ENCODE data around the gene MAP4. TPM values are rescaled to one million over a fixed set of nuclear protein-coding genes. Genes with fewer than 3 reads are reported as not detected.
"Not testable (repeated sequence)": the region's sequence is repeated elsewhere in the genome, so short reads cannot be mapped to it uniquely, and the experiment has no call there.

The MAP4 gene
- total RNA-seq, 2 experiments from 2014 or later = 95.2 to 96.7 TPM

GRCh38 chr3:47847801-47848518 is 168.3 kb downstream of the MAP4 start:
- Mint-ChIP-seq H3K27me3 (no peaks in the 10 kb centered on the region), H3K4me1 (no peaks in the 10 kb centered on the region), H3K36me3 (peaks cover 9% of the 10 kb centered on the region), H3K4me3 (no peak overlapping the region), H3K9me3 (no peaks in the 10 kb centered on the region), H3K27ac (no peak overlapping the region)
- DNase-seq = no peak

- Mint-ChIP-seq H3K4me1 (no peaks in the 10 kb centered on the region), H3K9me3 (no peaks in the 10 kb centered on the region), H3K4me3 (no peak overlapping the region), H3K36me3 (peaks cover 11% of the 10 kb centered on the region), H3K27ac (no peak overlapping the region), H3K27me3 (no peaks in the 10 kb centered on the region)
- DNase-seq = no peak
These were observed 169.0 kb downstream of the MAP4 start for GRCh38 chr3:47847260-47847659.

GRCh38 chr3:47846880-47847248 is 169.4 kb downstream of the MAP4 start:
- Mint-ChIP-seq H3K27me3 (no peaks in the 10 kb centered on the region), H3K27ac (no peak overlapping the region), H3K36me3 (peaks cover 11% of the 10 kb centered on the region), H3K4me3 (no peak overlapping the region), H3K9me3 (no peaks in the 10 kb centered on the region), H3K4me1 (no peaks in the 10 kb centered on the region)
- DNase-seq = no peak

GRCh38 chr3:47846186-47846879 is 169.9 kb downstream of the MAP4 start:
- Mint-ChIP-seq H3K27me3 (no peaks in the 10 kb centered on the region), H3K36me3 (peaks cover 15% of the 10 kb centered on the region), H3K4me1 (no peaks in the 10 kb centered on the region), H3K4me3 (no peak overlapping the region), H3K27ac (no peak overlapping the region), H3K9me3 (no peaks in the 10 kb centered on the region)
- no peak for DNase-seq

GRCh38 chr3:47841786-47842349 is 174.3 kb downstream of the MAP4 start:
- no peaks in the 10 kb centered on the region for H3K27me3 Mint-ChIP-seq
- H3K9me3 Mint-ChIP-seq = no peaks in the 10 kb centered on the region
- no peak for DNase-seq
- no peak overlapping the region for H3K27ac Mint-ChIP-seq
- peaks cover 19% of the 10 kb centered on the region for H3K36me3 Mint-ChIP-seq
- no peak overlapping the region for H3K4me3 Mint-ChIP-seq
- H3K4me1 Mint-ChIP-seq = peaks cover 2% of the 10 kb centered on the region

GRCh38 chr3:47838503-47838902 is 177.7 kb downstream of the MAP4 start:
- H3K27me3 Mint-ChIP-seq = no peaks in the 10 kb centered on the region
- no peak overlapping the region for H3K4me3 Mint-ChIP-seq
- no peak overlapping the region for H3K27ac Mint-ChIP-seq
- H3K4me1 Mint-ChIP-seq = peaks cover 2% of the 10 kb centered on the region
- no peak for DNase-seq
- no peaks in the 10 kb centered on the region for H3K9me3 Mint-ChIP-seq
- H3K36me3 Mint-ChIP-seq = peaks cover 27% of the 10 kb centered on the region

- Mint-ChIP-seq H3K27me3 (no peaks in the 10 kb centered on the region), H3K27ac (peak overlapping the region; percentile 2), H3K36me3 (peaks cover 33% of the 10 kb centered on the region), H3K4me1 (peaks cover 5% of the 10 kb centered on the region), H3K4me3 (no peak overlapping the region), H3K9me3 (no peaks in the 10 kb centered on the region)
- DNase-seq = no peak
These were observed 179.2 kb downstream of the MAP4 start for GRCh38 chr3:47836986-47837385.

GRCh38 chr3:47829482-47829881 is 186.7 kb downstream of the MAP4 start:
- not testable (repeated sequence) for H3K4me3 Mint-ChIP-seq, DNase-seq, H3K9me3 Mint-ChIP-seq, H3K27me3 Mint-ChIP-seq
- Mint-ChIP-seq H3K4me1 (peaks cover 38% of the 10 kb centered on the region), H3K27ac (peak overlapping the region; percentile 82), H3K36me3 (peaks cover 50% of the 10 kb centered on the region)

GRCh38 chr3:47825590-47825989 is 190.6 kb downstream of the MAP4 start:
- Mint-ChIP-seq H3K9me3 (no peaks in the 10 kb centered on the region), H3K27me3 (no peaks in the 10 kb centered on the region), H3K4me3 (peak overlapping the region; percentile 93), H3K36me3 (peaks cover 47% of the 10 kb centered on the region), H3K4me1 (peaks cover 39% of the 10 kb centered on the region), H3K27ac (peak overlapping the region; percentile 91)
- DNase-seq = no peak

- peaks cover 39% of the 10 kb centered on the region for H3K4me1 Mint-ChIP-seq
- H3K36me3 Mint-ChIP-seq = peaks cover 45% of the 10 kb centered on the region
- peak overlapping the region; percentile 91 for H3K27ac Mint-ChIP-seq
- H3K9me3 Mint-ChIP-seq = no peaks in the 10 kb centered on the region
- H3K4me3 Mint-ChIP-seq = peak overlapping the region; percentile 93
- DNase-seq = peak; percentile 89
- H3K27me3 Mint-ChIP-seq = no peaks in the 10 kb centered on the region
These were observed 191.4 kb downstream of the MAP4 start for GRCh38 chr3:47824541-47825473.

GRCh38 chr3:47817609-47818008 is 198.6 kb downstream of the MAP4 start:
- DNase-seq = no peak
- no peak overlapping the region for H3K27ac Mint-ChIP-seq
- peaks cover 6% of the 10 kb centered on the region for H3K4me1 Mint-ChIP-seq
- no peak overlapping the region for H3K4me3 Mint-ChIP-seq
- no peaks in the 10 kb centered on the region for H3K27me3 Mint-ChIP-seq
- H3K9me3 Mint-ChIP-seq = no peaks in the 10 kb centered on the region
- peaks cover 9% of the 10 kb centered on the region for H3K36me3 Mint-ChIP-seq

- H3K4me1 Mint-ChIP-seq = peaks cover 6% of the 10 kb centered on the region
- no peaks in the 10 kb centered on the region for H3K27me3 Mint-ChIP-seq
- DNase-seq = no peak
- H3K4me3 Mint-ChIP-seq = no peak overlapping the region
- H3K27ac Mint-ChIP-seq = peak overlapping the region; percentile 56
- H3K36me3 Mint-ChIP-seq = peaks cover 5% of the 10 kb centered on the region
- H3K9me3 Mint-ChIP-seq = no peaks in the 10 kb centered on the region
These were observed 202.6 kb downstream of the MAP4 start for GRCh38 chr3:47813551-47814177.

- H3K27me3 Mint-ChIP-seq = no peaks in the 10 kb centered on the region
- peaks cover 16% of the 10 kb centered on the region for H3K4me1 Mint-ChIP-seq
- no peak for DNase-seq
- H3K9me3 Mint-ChIP-seq = no peaks in the 10 kb centered on the region
- H3K4me3 Mint-ChIP-seq = peak overlapping the region; percentile 98
- H3K27ac Mint-ChIP-seq = peak overlapping the region; percentile 97
- peaks cover 2% of the 10 kb centered on the region for H3K36me3 Mint-ChIP-seq
These were observed 211.6 kb downstream of the MAP4 start for GRCh38 chr3:47804577-47804976.

- Mint-ChIP-seq H3K27me3 (no peaks in the 10 kb centered on the region), H3K27ac (peak overlapping the region; percentile 97), H3K4me1 (peaks cover 16% of the 10 kb centered on the region), H3K9me3 (no peaks in the 10 kb centered on the region), H3K4me3 (peak overlapping the region; percentile 98), H3K36me3 (peaks cover 2% of the 10 kb centered on the region)
- DNase-seq = no peak
These were observed 212.7 kb downstream of the MAP4 start for GRCh38 chr3:47803480-47804025.

Data from activated naive CD8-positive, alpha-beta T cell treated with anti-CD3 and anti-CD28 coated beads for 36 hours (primary cell).